ENCODE data around the gene NOL6.
A peak's percentile ranks its signal among the peaks of the same experiment; 100 is the strongest.
"Not testable (repeated sequence)": the region's sequence is repeated elsewhere in the genome, so short reads cannot be mapped to it uniquely, and the experiment has no call there.

Gene NOL6, protein sequence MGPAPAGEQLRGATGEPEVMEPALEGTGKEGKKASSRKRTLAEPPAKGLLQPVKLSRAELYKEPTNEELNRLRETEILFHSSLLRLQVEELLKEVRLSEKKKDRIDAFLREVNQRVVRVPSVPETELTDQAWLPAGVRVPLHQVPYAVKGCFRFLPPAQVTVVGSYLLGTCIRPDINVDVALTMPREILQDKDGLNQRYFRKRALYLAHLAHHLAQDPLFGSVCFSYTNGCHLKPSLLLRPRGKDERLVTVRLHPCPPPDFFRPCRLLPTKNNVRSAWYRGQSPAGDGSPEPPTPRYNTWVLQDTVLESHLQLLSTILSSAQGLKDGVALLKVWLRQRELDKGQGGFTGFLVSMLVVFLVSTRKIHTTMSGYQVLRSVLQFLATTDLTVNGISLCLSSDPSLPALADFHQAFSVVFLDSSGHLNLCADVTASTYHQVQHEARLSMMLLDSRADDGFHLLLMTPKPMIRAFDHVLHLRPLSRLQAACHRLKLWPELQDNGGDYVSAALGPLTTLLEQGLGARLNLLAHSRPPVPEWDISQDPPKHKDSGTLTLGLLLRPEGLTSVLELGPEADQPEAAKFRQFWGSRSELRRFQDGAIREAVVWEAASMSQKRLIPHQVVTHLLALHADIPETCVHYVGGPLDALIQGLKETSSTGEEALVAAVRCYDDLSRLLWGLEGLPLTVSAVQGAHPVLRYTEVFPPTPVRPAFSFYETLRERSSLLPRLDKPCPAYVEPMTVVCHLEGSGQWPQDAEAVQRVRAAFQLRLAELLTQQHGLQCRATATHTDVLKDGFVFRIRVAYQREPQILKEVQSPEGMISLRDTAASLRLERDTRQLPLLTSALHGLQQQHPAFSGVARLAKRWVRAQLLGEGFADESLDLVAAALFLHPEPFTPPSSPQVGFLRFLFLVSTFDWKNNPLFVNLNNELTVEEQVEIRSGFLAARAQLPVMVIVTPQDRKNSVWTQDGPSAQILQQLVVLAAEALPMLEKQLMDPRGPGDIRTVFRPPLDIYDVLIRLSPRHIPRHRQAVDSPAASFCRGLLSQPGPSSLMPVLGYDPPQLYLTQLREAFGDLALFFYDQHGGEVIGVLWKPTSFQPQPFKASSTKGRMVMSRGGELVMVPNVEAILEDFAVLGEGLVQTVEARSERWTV

GRCh38 chr9:33473643-33474352 lies at the start of gene NOL6:
Gene NOL6, minus strand, starts transcription at chr9:33473924. Its CDS starts 82 bp downstream, at chr9:33473842.
- DNase-seq: peak; percentile 98

- not testable (repeated sequence) for DNase-seq
These were observed 48.1 kb upstream of the NOL6 start for GRCh38 chr9:33521861-33522260.

- not testable (repeated sequence) for DNase-seq
These were observed 44.3 kb upstream of the NOL6 start for GRCh38 chr9:33517934-33518577.

GRCh38 chr9:33517373-33517772 lies 43.6 kb upstream of the NOL6 start:
- DNase-seq: no peak

DNA sequence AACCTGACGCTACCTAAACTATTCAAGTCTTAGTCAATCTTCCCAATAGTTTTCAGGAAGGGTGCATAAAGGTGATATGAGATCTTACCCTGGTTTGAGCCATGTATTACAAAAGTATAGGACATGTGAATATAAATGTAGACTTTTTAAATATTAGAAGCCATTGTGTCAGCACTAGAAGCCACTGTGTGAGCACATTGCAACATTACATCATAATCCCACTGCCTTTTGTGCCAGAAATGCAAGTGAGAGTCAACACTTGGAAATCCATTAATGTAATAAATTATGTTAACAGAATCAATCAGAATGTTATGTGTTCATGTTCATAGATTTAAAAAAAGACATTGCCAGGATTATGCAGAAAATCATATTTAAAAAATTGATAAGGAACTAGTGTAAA lies 42.7 kb upstream of the NOL6 start:
- not testable (repeated sequence) for DNase-seq

- DNase-seq: not testable (repeated sequence)
These were observed 41.7 kb upstream of the NOL6 start for GRCh38 chr9:33515342-33515995.

DNA sequence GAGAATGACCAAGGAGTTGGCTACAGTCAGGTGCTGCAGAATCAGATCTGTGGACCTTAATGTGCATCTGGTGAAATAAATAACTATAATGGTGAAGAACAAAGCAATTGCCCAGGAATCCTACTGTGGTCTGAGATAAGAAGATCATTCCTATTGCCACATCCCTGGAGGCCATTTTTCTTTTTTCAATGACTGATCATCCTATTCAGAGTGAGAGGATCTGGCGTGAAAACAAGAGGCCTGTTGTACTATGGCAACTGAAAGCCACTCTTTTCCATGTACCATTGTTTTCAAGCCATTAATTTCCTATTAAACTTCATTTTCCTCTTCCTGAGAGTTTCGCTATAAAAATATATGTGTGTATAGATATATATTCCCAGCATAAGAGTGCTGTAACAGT lies 38.8 kb upstream of the NOL6 start:
- not testable (repeated sequence) for DNase-seq

DNA sequence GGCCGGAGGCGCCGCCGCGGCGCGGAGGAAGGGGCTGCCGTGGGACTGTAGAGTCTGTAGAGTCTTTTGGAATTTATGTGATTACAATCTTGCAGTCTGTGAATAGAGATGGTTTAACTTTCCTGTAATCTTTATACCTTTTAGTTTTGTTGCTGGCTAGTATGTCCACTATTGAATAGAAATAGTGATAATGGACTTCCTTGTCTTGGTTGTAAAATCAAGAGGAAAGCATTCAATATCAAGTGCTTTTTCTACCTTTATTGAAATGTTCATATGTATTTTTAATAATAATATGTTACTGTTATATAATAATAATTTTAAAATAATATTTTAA lies 37.4 kb upstream of the NOL6 start:
- DNase-seq: not testable (repeated sequence)

GRCh38 chr9:33510262-33511183 lies 36.8 kb upstream of the NOL6 start:
- DNase-seq: peak; percentile 35

DNA sequence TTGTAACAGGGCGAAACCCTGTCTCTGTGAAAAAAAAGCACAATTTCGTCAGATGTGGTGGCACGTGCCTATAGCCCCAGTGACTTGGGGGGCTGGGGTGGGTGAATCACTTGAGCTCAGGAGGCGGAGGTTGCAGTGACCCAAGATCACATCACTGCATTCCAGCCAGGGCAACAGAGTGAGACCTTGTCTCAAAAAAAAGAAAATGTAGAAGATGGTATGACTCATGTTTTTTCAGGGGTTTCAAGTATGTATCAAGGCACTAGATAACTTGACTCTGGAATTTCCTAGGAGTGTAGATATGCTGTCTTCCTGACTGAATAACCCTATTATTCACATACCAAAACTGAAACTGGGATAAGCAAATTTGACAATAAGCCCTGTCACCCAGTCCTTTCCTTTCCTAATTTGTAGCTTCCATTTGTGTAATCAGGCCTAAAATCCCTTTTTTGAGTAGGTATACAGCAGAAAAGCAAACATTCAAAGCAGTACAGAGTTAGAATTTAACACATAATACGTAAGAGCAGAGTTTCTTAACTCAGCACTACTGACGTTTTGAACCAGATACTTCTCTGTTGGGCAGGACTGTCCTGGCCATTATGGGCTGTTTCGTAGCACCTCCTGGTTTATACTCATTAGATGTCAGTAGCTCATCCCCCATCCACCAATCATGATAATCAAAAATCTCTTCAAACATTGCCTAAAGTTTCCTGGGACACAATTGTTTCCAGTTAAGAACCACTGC lies 33.1 kb upstream of the NOL6 start:
- peak; percentile 39 for DNase-seq

GRCh38 chr9:33498387-33498786 lies 24.7 kb upstream of the NOL6 start:
- no peak for DNase-seq

GRCh38 chr9:33493819-33494218 lies 20.1 kb upstream of the NOL6 start:
- DNase-seq: not testable (repeated sequence)

- no peak for DNase-seq
These were observed 15.3 kb upstream of the NOL6 start for GRCh38 chr9:33489066-33489465.

DNA sequence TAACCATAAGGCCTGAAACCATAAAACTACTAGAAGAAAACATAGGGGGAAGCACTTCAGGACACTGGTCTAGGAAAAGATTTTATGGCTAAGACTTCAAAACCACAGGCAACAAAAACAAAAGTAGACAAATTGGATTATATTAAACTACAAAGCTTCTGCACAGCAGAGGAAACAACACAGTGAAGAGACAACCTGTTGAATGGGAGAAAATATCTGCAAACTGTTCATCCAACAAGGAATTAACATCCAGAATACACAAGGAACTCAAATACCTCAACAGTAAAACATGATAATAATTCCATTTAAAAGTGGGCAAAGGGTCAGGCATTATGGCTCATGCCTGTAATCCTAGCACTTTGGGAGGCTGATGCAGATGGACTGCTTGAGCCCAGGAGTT lies 11.6 kb upstream of the NOL6 start:
- DNase-seq: not testable (repeated sequence)

DNA sequence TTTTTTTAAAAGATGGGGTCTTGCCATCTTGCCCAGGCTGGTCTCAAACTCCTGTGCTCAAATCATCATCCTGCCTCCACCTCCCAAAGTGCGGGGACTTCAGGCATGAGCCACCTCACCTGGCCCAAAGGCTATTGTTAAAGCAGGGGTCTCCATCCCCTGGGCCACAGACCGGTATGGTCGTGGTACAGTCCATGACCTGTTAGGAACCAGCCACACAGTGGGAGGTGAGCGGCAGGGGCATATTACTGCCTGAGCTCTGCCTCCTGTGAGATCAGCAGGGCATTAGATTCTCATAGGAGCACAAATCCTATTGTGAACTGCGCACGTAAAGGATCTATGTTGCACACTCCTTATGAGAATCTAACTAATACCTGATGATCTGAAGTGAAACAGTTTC lies 7.3 kb upstream of the NOL6 start:
- no peak for DNase-seq

- no peak for DNase-seq
These were observed 6.4 kb upstream of the NOL6 start for GRCh38 chr9:33480106-33480505.

- DNase-seq: no peak
These were observed 2.8 kb upstream of the NOL6 start for GRCh38 chr9:33476503-33476902.

GRCh38 chr9:33475357-33475756 lies 1.6 kb upstream of the NOL6 start:
- no peak for DNase-seq

- DNase-seq: no peak
These were observed 676 bp downstream of the NOL6 start for GRCh38 chr9:33472881-33473615.
